GM20000 (cell line): ENCODE measurements around the gene LURAP1L.

Experiments
- DNase-seq: peaks from one replicate; pipeline ENCODE4 v3.0.0; 2012; ENCODE audit warnings: low spot score
- TF ChIP-seq, protein P1 (sequence below): IDR thresholded peaks from 2 replicates; pipeline ENCODE4 v1.5.1; 2012; ENCODE audit warnings: mild to moderate bottlenecking, control low read depth; ENCODE audit errors: extremely low read depth, missing control alignments

LURAP1L gene

DNA sequence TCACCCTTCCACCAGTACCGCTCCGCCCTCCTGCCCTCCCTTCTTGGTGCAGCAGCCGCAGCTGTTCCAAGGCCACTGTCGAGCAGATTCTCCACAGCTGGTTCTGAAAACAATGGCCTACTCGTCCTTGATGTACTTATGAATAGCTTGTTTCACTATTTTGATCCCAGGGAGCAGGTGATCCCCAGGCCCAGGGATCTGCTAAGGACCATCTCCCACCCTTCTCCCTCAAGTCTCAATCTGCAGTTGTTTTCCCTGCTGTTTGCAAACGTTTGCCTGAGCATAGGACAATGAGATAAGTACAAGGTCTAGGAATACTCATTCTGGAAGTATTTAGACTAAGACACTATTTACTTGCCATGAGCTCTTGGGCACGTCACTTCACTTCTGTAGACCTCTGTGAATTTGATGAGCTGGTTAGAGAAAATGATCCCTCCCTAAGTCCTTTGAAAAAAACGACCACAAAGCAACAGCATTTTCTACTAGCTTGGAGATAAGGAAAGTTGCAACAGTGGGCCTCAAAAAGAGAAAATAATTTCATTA, 1.8 kb downstream of the LURAP1L start:
- DNase-seq, result no peak
- TF ChIP-seq, protein P1, sequence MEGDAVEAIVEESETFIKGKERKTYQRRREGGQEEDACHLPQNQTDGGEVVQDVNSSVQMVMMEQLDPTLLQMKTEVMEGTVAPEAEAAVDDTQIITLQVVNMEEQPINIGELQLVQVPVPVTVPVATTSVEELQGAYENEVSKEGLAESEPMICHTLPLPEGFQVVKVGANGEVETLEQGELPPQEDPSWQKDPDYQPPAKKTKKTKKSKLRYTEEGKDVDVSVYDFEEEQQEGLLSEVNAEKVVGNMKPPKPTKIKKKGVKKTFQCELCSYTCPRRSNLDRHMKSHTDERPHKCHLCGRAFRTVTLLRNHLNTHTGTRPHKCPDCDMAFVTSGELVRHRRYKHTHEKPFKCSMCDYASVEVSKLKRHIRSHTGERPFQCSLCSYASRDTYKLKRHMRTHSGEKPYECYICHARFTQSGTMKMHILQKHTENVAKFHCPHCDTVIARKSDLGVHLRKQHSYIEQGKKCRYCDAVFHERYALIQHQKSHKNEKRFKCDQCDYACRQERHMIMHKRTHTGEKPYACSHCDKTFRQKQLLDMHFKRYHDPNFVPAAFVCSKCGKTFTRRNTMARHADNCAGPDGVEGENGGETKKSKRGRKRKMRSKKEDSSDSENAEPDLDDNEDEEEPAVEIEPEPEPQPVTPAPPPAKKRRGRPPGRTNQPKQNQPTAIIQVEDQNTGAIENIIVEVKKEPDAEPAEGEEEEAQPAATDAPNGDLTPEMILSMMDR, result no peak

DNA sequence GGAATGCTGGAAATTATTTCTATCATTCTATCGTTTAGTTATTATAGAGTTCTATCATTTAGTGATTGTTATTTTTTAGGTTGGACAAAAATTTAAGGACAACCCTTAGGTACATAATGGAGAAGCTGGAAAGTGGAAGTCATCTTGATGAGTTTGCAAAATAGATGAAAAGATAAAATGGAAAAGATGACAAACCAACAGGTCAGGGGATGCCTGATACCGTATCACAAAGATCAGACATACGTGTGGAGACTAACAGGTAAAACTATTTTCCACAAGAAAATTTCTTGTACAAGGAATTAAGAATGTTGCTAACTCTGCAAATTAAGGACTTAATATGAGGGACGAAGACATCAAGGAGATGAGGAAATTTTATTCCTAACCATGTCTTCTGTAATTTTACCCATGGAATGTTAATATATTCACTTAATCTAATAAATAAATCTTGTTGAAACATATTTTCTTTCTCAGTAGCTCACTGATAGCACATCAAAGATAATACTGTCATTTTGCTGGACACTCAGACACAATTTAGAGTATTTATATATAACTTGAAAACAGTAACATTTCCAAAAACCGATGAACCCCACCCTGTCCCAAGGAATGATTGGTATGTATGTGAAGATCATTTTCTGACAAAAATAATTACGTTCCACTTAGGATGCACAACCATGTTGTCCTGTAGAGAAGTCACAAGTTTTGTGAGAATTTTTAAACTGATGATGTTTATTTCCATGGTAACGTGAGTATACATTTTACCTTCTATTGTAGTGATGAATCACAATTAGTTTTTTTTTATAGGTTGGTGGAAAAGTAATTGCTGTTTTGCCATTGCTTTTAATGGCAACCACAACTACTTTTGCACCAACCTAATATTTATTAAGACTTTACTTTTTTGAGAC, 2.6 kb downstream of the LURAP1L start:
- no peak for DNase-seq
- TF ChIP-seq, protein P1, result no peak

DNA sequence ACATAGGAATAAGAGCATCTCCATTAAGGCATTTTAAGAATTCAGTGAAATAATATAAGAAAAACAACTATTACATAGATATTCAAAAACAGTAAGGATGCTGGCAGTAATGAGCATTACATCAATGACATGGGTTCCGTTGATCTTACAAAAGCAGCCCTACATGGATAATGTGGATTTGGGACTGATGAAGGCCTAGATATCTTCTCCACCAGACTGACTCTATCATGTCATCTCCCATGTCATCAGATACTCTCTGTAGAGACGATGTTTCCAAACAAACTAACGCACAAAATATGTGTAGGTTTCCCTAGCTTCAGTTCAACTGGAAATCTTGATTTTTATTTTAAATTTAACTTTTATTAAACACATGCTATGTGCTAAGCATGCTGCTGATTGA, 3.6 kb downstream of the LURAP1L start:
- DNase-seq, result no peak
- TF ChIP-seq, protein P1, result no peak

DNA sequence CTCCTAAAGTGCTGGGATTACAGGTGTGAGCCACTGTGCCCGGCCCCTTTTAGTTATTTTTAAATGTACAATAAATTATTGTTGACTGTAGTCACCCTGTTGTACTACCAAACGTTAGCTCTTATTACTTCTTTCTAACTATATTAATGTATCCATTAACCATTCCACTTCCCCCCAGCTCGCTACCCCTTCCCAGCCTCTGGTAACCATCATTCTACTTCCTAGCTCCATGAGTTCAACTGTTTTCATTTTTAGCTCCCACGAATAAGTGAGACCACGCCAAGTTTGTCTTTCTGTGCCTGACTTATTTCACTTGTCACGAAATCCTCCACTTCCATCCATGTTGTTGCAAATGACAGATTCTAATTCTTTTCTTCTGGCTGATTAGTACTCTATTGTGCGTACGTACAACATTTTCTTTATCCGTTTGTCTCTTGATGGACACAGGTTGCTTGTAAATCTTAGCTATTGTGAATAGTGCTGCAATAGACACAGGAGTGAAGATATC, 6.5 kb downstream of the LURAP1L start:
- TF ChIP-seq, protein P1, result no peak
- DNase-seq, result no peak

DNA sequence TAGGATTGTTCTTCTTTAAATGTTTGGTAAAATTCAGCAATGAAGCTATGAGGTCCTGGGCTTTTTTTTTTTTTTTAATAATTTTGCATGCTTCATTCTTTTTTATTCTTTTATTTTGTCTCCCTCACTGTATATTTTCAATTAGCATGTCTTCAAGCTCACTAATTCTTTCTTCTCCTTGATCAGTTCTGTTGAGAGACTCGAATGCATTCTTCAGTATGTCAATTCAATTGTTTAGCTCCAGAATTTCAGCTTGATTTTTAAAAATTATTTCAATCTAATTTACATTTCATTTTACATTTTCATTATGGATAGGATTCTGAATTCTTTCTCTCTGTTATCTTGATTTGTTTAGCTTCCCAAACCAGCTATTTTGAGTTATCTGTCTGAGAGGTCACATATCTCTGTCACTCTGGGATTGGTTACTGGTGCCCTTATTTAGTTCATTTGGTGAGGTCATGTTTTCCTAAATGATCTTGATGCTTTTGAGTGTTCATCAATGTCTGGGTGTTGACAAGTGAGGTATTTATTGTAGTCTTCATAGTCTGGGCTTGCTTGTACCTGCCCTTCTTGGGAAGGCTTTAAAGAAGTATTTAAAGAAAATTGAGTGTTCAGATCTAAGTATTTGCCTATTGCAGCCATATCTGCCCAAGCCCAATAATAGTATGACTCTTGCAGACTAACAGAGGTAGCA, 9.1 kb downstream of the LURAP1L start:
- TF ChIP-seq, protein P1, result no peak
- DNase-seq, result no peak

DNA sequence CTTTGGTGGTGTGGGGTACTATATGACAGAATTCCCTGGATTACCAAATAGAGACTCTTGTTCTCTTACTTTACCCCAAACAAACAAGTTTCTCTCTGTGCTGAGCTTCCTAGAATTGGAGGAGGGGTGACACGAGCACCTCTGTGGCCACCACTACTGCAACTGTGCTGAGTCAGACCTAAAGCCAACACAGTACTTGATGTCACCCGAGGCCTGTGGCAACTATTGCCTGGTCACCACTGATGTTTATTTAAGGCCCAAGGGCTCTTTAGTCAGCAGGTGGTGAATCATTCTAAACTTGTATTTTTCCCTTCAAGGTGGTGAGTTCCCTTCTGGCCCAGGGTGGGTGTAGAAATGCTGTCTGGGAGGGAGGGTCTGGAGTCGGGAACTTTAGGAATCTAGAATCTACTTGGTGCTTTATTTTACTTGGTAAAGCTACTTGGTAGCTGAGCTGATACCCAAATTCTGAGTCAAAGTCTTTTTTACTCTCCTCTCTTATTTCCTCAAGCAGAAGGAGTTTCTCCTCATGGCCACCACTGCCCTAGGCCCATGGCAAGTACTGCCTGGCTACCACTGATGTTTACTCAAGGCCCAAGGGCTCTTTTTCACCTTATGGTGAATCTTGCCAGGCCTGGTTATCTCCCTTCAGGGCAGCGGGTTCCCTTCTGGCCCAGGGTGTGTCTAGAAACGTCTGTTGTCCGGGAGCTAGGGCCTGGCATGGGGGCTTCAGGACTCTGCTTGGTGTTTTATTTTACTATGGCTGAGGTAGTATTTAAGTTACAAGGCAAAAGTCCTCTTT, 9.8 kb downstream of the LURAP1L start:
- no peak for DNase-seq
- TF ChIP-seq, protein P1, result no peak
